NCI-H128 (cell line): ENCODE results near the gene SYPL1.

ENCODE experiments used
- DNase-seq: peaks from one replicate; lab custom pipeline; 2025; ENCODE audit not compliant: unreplicated experiment; lab: John Stamatoyannopoulos, UW

SYPL1 gene

DNA sequence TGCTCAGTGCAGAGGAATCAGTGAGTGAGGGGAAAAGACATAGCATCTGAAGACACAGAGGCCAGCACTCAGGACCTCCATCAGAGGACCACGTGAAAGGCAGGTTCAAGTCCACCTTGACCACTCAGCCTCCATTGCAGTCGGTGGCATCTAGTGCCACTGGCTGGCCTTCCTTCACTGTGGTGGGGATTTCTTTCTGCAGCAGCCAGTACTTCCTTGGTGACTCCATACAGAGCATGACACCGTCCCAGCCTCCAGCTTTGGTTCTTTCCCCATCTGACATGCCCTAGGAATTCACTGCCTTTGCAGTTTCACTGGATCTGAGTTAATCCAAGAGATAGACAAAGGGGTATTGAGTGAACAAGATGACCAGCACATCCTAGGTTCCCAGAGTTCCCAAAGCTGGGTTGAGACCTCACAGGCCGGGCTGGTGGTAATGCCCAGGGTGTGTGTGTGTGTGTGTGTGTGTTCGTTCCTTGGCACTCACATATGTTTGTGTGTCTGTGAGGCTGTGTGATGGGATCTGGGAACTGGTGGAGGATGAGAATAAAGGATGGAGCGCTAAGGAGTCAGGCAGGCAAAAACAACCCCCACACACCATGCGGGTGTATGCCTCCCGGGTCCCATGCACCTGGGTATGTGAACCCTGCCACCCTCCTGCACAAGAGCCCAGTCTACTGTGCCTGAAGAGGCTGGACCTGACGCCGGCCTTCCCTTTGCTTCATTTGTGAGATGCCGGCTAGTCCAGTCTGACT lies 57.8 kb downstream of the SYPL1 start:
- DNase-seq, result no peak

- no peak for DNase-seq
Observed at GRCh38 chr7:106053109-106053508, 59.0 kb downstream of the SYPL1 start.

- no peak for DNase-seq
Observed at GRCh38 chr7:106052681-106053080, 59.4 kb downstream of the SYPL1 start.

DNA sequence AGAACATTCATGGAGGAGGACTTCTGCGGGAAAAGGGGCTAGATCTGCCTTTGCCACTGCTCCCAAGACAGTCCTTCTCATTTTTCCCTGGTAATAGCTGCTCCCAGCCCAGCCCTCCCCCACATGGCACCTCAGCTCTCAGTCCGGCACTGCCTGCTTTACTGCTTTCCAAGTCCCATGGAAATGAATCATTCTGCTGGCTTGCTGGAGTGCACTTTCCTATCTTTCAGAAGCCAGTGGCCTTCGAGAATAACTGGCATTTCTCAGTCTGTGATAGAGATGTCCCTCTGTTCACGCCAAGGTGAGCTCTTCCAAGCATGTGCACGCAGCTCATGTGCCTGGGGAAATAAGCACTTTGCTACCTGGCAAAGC lies 61.4 kb downstream of the SYPL1 start:
- no peak for DNase-seq

DNA sequence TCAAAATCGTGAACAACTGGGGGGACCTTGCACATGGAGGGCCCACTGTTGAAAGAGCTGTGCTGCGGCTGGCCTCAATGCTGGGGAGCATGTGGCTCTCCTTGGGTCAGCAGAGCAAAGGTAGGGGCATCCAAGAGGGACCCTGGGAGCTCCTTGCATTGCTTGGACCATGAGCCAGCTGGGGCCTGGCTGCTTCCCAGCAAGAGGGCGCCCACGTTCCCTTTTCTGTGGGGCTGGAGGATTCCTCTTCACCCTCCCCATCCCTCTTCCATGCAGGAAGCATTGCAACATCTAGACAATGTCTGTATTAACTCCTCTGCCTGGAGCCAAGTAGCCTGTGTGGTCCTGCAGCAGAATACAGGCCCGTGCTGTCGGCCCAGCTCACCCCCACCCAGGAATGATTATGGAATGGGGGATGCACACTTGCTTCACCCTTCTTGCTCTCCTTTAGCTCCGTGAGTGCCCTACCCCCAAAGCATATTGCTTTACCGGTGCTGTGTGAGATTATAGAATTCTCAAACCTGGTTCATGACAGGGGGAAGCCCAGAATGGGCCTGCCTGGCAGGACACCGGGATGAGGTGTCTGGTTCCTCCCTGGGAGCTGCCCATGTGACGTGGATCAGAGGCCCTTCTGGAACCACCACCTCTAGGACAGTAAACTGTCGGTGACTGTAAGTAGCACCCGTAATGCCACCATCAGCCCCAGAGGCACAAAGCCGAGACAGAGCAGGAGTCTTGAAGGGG lies 61.9 kb downstream of the SYPL1 start:
- no peak for DNase-seq

DNA sequence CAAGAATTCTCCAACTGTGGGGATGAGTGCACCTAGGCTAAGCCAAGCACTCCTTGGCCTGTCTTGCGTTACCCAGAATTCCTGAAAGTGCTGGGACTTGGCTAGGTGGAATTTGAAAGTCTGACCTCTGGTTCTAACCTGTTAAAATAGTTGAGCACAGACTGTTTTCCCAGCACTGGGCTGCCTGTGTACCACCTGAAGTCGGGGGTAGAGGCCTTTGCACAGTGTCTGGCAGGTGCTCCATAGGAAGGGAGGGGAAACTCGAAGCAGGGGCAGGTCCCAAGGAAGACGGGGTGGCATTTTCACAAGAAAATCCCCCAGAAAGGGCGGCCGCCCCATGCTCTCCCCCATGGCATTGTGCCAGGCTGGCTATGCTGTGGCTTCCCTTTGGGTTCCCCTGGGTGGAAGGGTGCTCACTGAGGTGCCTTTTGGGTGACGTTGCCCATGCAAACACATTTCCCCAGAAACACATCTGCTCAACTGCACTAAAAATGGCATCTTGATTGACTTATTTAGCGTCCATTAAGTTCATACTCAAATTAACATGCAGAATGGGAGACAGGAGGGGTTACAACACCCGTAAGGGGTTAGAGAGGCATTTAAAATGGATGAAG lies 62.9 kb downstream of the SYPL1 start:
- DNase-seq, result no peak

- no peak for DNase-seq
Observed at GRCh38 chr7:106048706-106049020, 63.4 kb downstream of the SYPL1 start.

DNA sequence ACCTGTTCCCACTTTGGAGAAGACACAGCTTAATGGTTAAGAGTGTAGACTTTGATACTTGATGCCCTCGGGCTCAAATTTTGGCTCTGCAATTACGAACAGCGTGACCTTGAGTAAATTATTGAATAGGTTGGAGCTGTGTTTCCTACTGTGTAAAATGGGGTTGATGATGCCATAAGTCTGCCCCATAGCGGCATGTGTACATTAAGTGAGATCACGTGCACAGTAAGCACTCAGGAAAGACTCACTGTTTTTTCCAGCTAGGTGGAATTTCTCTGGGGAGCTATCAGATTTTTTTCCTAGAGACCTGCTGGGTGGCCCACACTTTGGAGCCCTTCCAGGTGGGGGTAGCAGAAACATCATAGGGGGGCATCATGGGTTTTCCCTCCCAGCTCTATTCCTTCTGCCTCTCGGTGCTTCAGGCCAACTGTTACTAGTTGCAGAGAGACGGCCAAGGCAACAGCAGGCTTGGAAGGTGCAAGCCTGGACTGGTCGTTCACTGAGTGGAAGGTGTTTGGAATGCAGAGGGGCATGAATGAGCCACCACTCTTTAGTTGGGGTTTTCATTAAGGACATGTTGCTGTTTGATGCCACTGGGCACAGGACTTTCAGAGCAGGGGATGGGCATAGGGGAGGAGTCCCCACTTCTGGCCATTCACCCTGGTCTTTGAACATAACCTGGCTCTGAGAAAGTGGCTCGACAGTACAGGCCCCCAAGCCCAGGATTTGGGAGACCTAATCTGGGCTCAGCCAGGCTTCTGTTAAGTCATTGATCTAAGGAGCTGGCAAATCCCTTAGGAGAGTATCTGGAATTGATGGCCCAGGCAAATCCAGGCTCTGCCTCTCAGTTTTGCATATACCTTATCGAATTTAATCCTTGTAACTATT lies 64.0 kb downstream of the SYPL1 start:
- no peak for DNase-seq

GRCh38 chr7:106047184-106047583 lies 64.9 kb downstream of the SYPL1 start:
- DNase-seq, result no peak

DNA sequence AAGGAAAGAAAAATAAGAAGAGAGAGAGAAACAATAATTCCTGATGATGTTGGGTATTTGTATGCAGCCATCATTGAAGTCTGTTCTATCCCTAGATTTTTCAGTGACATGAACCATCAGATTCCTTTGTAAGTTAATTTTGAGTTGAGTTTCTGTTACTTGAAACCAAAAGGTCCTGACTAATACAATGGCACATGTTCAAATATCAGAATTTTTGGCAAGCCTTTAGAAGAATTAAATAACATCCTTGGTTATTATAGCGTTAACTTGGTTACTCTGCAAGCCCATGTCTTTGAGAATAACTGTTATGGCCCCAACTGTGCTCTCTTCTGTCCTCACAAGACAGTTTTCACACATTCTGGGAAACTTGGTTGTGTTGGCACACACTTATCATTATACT lies 66.5 kb downstream of the SYPL1 start:
- DNase-seq, result no peak

- DNase-seq, result no peak
Observed at GRCh38 chr7:106045139-106045538, 67.0 kb downstream of the SYPL1 start.

DNA sequence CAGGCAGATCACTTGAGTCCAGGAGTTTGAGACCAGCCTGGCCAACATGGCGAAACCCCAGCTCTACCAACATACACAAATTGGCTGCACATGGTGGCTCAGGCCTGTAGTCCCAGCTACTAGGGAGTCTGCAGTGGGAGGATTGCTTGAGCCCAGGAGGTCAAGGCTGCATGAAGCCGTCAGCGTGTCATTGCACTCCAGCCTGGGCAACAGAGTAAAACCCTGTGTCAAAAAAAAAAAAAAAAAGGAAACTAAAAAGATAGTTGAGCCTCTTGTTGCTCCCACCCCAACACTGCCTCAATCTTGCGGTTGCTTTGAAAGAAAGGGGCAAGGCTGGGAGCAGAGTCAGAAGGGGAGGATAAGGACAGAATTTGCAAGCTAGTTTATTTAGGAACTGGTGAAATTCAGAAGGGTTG lies 69.9 kb downstream of the SYPL1 start:
- no peak for DNase-seq

DNA sequence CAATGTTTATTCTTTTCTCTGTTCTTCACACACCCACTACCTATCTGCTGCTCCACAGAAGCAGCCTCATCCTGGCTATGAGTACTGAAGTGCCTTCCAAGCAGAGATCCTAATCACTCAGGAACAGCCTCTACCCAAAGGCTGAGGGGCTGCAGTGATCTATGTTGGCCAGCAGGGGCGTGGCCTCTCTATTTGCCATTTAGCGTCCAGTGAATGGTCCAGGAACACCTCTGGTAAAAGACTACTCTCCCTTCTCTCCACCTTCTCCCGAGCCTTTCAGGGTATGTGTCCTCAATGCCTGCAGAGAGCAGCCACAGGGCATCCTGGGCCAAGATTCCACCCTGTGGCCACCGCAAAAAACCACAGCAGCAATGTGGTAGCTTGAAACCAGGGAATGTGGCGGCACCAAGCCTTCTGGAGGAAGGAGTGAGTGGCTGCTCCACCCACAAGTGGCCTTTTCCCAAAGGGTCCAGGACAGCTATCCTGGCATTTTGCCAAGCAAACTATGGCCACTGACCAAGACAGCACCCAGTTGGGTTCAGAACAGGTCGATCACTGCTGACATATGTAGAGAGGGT lies 70.9 kb downstream of the SYPL1 start:
- no peak for DNase-seq
